HepG2 (cell line): Measurements from ENCODE around the gene MAPKAPK3. TPM values are rescaled to one million over a fixed set of nuclear protein-coding genes. Genes with fewer than 3 reads are reported as not detected.

Experiments used
- ATAC-seq: fragments of 200-7000 bp; cut with Tn5 transposase; 3 replicates; pipeline ENCODE4 v1.9.1; 2020; ENCODE audit warnings: mild to moderate bottlenecking, moderate library complexity
- BruUV-seq: library from RNA; stranded (reverse); fragments of 400-500 nt; replicated peaks from 2 replicates; lab custom pipeline; 2021; lab: Mats Ljungman, UMichigan
- CTCF ChIA-PET: fragments of 300-600 bp; formaldehyde crosslinking; extraction: SDS; loops from one replicate; lab custom pipeline; 2021; ENCODE audit warnings: low total read pairs, inconsistent platforms, low intra/inter-chr PET ratio; lab: Yijun Ruan, JAX
- POLR2A ChIA-PET: fragments of 350-600 bp; sonication (Branson Sonifier 250); formaldehyde crosslinking; loops from one replicate; lab custom pipeline; 2020; ENCODE audit warnings: antibody characterized with exemption, inconsistent platforms; lab: Yijun Ruan, JAX
- DNase-seq: peaks from one replicate; pipeline ENCODE4 v3.0.0-alpha.2; 2015; ENCODE audit warnings: low spot score
- FAIRE-seq: peaks from 3 replicates; lab custom pipeline; 2011; peaks lifted over from hg19 to GRCh38; lab: Jason Lieb, UNC
- H2AFZ ChIP-seq: one replicate; pipeline ENCODE4 v1.6.1; 2011; ENCODE audit warnings: low read length, inconsistent platforms
- H3K27ac ChIP-seq: fragments of 300-600 bp; 3 replicates; pipeline ENCODE4 v1.8.0; 2011; ENCODE audit warnings: mixed run types, mild to moderate bottlenecking, mixed read lengths, low read length, inconsistent platforms; ENCODE audit not compliant: insufficient read depth; ENCODE audit errors: extremely low read length
- H3K27me3 ChIP-seq, 2 experiments: fragments of 200-600 bp in 1 of 2; 2 replicates in 1 of 2; 3 replicates in 1 of 2; pipeline versions ENCODE4 v1.6.0 to v1.8.0; 2011; ENCODE audit warnings: low read length in 2 of 2, mild to moderate bottlenecking in 2 of 2, moderate library complexity in 2 of 2, inconsistent platforms in 1 of 2; ENCODE audit not compliant: insufficient read depth in 2 of 2, control insufficient read depth in 1 of 2
- H3K36me3 ChIP-seq, 2 experiments: fragments of 200-600 bp in 1 of 2; replicated peaks in 1 of 2; 2 replicates in 1 of 2; 3 replicates in 1 of 2; pipeline versions ENCODE4 v1.5.1 to v1.8.0; 2011; ENCODE audit warnings: low read length in 2 of 2, inconsistent platforms in 1 of 2; ENCODE audit not compliant: insufficient read depth in 2 of 2, control insufficient read depth in 1 of 2
- H3K4me1 ChIP-seq: 2 replicates; pipeline ENCODE4 v1.5.1; 2012; ENCODE audit warnings: low read length, inconsistent platforms; ENCODE audit not compliant: insufficient read depth
- H3K4me2 ChIP-seq: 2 replicates; pipeline ENCODE4 v1.6.0; 2011; ENCODE audit warnings: low read depth, low read length, inconsistent platforms
- H3K4me3 ChIP-seq, 3 experiments: fragments of 200-600 bp in 1 of 3; sonication (generic), shearing (Covaris generic) in 1 of 3; replicated peaks in 1 of 3; 2 replicates each; pipeline ENCODE4 v1.5.1; 2011 to 2016; ENCODE audit warnings: low read length in 3 of 3, inconsistent platforms in 2 of 3, low read depth in 2 of 3, mild to moderate bottlenecking in 2 of 3, control low read depth in 1 of 3, mixed read lengths in 1 of 3; ENCODE audit not compliant: insufficient read depth in 1 of 3
- H3K79me2 ChIP-seq: one replicate; pipeline ENCODE4 v1.6.1; 2011; ENCODE audit warnings: low read length, inconsistent platforms; ENCODE audit not compliant: insufficient read depth
- H3K9ac ChIP-seq: 2 replicates; pipeline ENCODE4 v1.6.0; 2011; ENCODE audit warnings: mild to moderate bottlenecking, low read depth, low read length, inconsistent platforms; ENCODE audit not compliant: insufficient read depth
- H3K9me3 ChIP-seq: 2 replicates; pipeline ENCODE4 v1.5.1; 2012; ENCODE audit warnings: mild to moderate bottlenecking, low read length
- H4K20me1 ChIP-seq: 2 replicates; pipeline ENCODE4 v1.6.0; 2011; ENCODE audit warnings: inconsistent platforms, mild to moderate bottlenecking, low read length, moderate library complexity; ENCODE audit not compliant: insufficient read depth
- ATM ChIP-seq: fragments of 450-650 bp; IDR thresholded peaks from 2 replicates; pipeline ENCODE4 v1.7.1; 2017; ENCODE audit warnings: mild to moderate bottlenecking, borderline replicate concordance
- DRAP1 ChIP-seq: IDR thresholded peaks from 2 replicates; pipeline ENCODE4 v1.6.1; 2016; ENCODE audit warnings: missing genetic modification reagents, missing compliant biosample characterization
- FOXP1 ChIP-seq, 2 experiments: fragments of 450-650 bp in 1 of 2; IDR thresholded peaks; 2 replicates each; pipeline ENCODE4 v1.6.1; 2017 to 2018; ENCODE audit warnings: antibody characterized with exemption in 1 of 2
- GZF1 ChIP-seq: sonication (generic); formaldehyde crosslinking; IDR thresholded peaks from 2 replicates; pipeline ENCODE4 v1.5.1; 2020; ENCODE audit warnings: mild to moderate bottlenecking, missing genetic modification reagents
- JDP2 ChIP-seq: sonication (generic); formaldehyde crosslinking; IDR thresholded peaks from 2 replicates; pipeline ENCODE4 v1.8.1; 2022; ENCODE audit warnings: missing genetic modification reagents, borderline replicate concordance
- KDM2A ChIP-seq: sonication (generic); formaldehyde crosslinking; IDR thresholded peaks from 2 replicates; pipeline ENCODE4 v1.4.0; 2020; ENCODE audit warnings: low read depth, missing genetic modification reagents, borderline replicate concordance
- SMAD9 ChIP-seq: sonication (generic); formaldehyde crosslinking; IDR thresholded peaks from 2 replicates; pipeline ENCODE4 v1.5.1; 2020; ENCODE audit warnings: mild to moderate bottlenecking, missing genetic modification reagents
- SOX6 ChIP-seq, 2 experiments: fragments of 450-650 bp in 1 of 2; sonication (generic) in 1 of 2; formaldehyde crosslinking in 1 of 2; IDR thresholded peaks; 2 replicates each; pipeline versions ENCODE4 v1.4.0 to v1.6.1; 2017 to 2020; ENCODE audit warnings: antibody characterized with exemption in 1 of 2, mild to moderate bottlenecking in 1 of 2, missing genetic modification reagents in 1 of 2
- ZBTB10 ChIP-seq: sonication (generic); formaldehyde crosslinking; IDR thresholded peaks from 2 replicates; pipeline ENCODE4 v1.4.0; 2020; ENCODE audit warnings: missing genetic modification reagents, borderline replicate concordance
- ZNF296 ChIP-seq: sonication (generic); formaldehyde crosslinking; conservative IDR thresholded peaks from 2 replicates; pipeline ENCODE4 v1.5.0; 2020; ENCODE audit warnings: mild to moderate bottlenecking, missing genetic modification reagents
- ZNF644 ChIP-seq: IDR thresholded peaks from 2 replicates; pipeline ENCODE4 v1.6.1; 2016; ENCODE audit warnings: low read depth
- WGBS: methylation state at CpG from one replicate; pipeline ENCODE4 v1.1.6; 2017; ENCODE audit warnings: low lambda C conversion rate; 5-methylcytosine and 5-hydroxymethylcytosine counted together
- in situ Hi-C: cut with HindIII; loops from 2 replicates; pipeline ENCODE4 v1.10.0; 2017; ENCODE audit warnings: low pct_unique_long_range_greater_than_20kb; ENCODE audit not compliant: extremely low pct_ligation_motif_present
- intact Hi-C: fragments of 100-400 bp; cut with micrococcal nuclease; formaldehyde crosslinking; loops from one replicate; pipeline ENCODE4 v1.10.0; 2022; ENCODE audit not compliant: unreplicated experiment
- polyA plus RNA-seq, 8 experiments: library from polyadenylated mRNA; depleted of rRNA in 3 of 8; stranded (reverse) in 7 of 8; unstranded in 1 of 8; fragments of >200 nt; fragmentation: Illumina TruSeq in 4 of 8; extraction: Trizol in 4 of 8; gene quantifications; 2 replicates each; pipeline versions ENCODE4 v1.2.1 to v1.2.3, GENCODE V29; 2011 to 2016; ENCODE audit warnings: low read depth in 4 of 8, missing spikeins in 1 of 8, mixed read lengths in 1 of 8; ENCODE audit not compliant: insufficient read depth in 1 of 8
- total RNA-seq, 5 experiments: library from RNA; depleted of rRNA; stranded (reverse); fragments of >200 nt; fragmentation: Illumina TruSeq; extraction: Trizol; gene quantifications; 2 replicates each; pipeline ENCODE4 v1.2.3, GENCODE V29; 2016; ENCODE audit warnings: low read depth in 1 of 5
- TF ChIP-seq, protein P1 (sequence below): sonication (generic); formaldehyde crosslinking; IDR thresholded peaks from 2 replicates; pipeline ENCODE4 v1.5.1; 2020; ENCODE audit warnings: mild to moderate bottlenecking, missing genetic modification reagents

Gene MAPKAPK3
- total and polyA plus RNA-seq, 2 of the 13 experiments (the other 11 are each of a cell fraction or from before 2014, with no cell fraction given): 39.9 to 41.2 TPM

DNA sequence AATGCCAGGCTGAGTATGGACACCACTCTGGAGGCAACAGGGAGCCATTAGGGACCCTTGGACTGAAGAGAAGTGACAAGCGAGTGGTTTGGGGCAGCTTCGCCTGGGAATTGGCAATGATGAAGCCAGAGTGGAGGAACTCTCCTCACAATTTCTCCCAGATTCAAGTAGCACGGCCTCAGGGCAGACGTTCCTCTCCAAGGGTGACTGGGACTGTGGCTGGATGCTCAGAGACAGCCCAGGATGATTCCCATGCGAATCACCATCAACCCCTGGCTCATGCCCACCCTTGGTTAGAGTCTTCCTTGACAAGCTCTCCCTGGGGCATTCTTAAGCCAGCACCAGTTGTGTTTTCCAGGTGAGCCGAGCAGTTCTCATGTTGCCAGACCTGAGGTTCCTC is 41.5 kb downstream of the MAPKAPK3 start:
- DNase-seq (no peak), FAIRE-seq (no peak), ATAC-seq (no peak)
- Histone ChIP-seq H3K9ac (no peak overlapping the region), H3K9me3 (no peaks in the 10 kb centered on the region), H3K4me2 (no peak overlapping the region), H3K79me2 (no peaks in the 10 kb centered on the region), H2AFZ (no peak overlapping the region)
- POLR2A ChIA-PET: no interaction called here
- no TSS peak for BruUV-seq
- 0% methylated on average over 2 of the region's 6 CpGs for WGBS
- no peak for TF ChIP-seq ZNF644 (CRISPR knock-in tag)
- TF ChIP-seq, all 625 proteins: peak for 0
- Histone ChIP-seq H3K27me3 (peaks cover 0 to 34% of the 10 kb centered on the region in 2 experiments; a peak in 3 of 5 replicates), H4K20me1 (no peaks in the 10 kb centered on the region), H3K4me3 (no peak overlapping the region), H3K27ac (no peak overlapping the region), H3K36me3 (no peaks in the 10 kb centered on the region), H3K4me1 (peaks cover 6% of the 10 kb centered on the region; the same call in 1 of the 2 replicates)
- in situ Hi-C loops: no loop called here
- intact Hi-C loops: no loop called here
- CTCF ChIA-PET: no interaction called here

DNA sequence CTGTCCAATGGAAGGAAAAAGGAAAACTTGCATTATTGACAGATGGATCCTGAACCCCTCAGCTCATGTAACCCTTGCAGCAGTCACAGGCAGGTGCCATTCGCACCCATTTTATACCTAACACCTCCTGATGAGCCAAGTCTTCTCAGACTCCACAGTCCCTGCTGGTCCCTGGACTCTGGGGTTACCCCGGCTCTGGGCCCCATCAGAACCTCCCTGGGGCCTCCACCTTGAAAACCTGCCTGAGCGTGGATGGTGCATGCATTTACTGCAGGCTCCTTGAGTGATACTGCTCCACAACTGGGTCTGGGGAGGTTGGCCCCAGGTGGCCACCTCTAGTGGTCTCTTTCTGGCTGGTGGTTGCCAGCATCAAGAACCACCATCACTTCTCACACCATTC is 41.9 kb downstream of the MAPKAPK3 start:
- in situ Hi-C loops (no loop called here), intact Hi-C loops (no loop called here)
- CTCF ChIA-PET: no interaction called here
- Histone ChIP-seq H3K9me3 (no peaks in the 10 kb centered on the region), H2AFZ (no peak overlapping the region), H3K27me3 (peaks cover 0 to 34% of the 10 kb centered on the region in 2 experiments; a peak in 3 of 5 replicates), H3K27ac (no peak overlapping the region), H3K4me2 (no peak overlapping the region), H3K4me3 (no peak overlapping the region), H3K36me3 (no peaks in the 10 kb centered on the region), H3K9ac (no peak overlapping the region), H3K4me1 (peaks cover 8% of the 10 kb centered on the region; the same call in 1 of the 2 replicates), H4K20me1 (no peaks in the 10 kb centered on the region), H3K79me2 (no peaks in the 10 kb centered on the region)
- 15% methylated on average over 3 of the region's 3 CpGs for WGBS
- FAIRE-seq (no peak), DNase-seq (no peak), ATAC-seq (no peak)
- POLR2A ChIA-PET: no interaction called here
- TF ChIP-seq DRAP1 (CRISPR knock-in tag) (no peak), KDM2A (CRISPR knock-in tag) (no peak), FOXP1 (IDR thresholded peaks at IDR 0.05) (no peak), FOXP1 (CRISPR knock-in tag; IDR thresholded peaks at IDR 0.05) (no peak), GZF1 (CRISPR knock-in tag) (no peak), SOX6 (IDR thresholded peaks at IDR 0.05) (no peak), SOX6 (CRISPR knock-in tag; IDR thresholded peaks at IDR 0.05) (no peak), JDP2 (CRISPR knock-in tag) (no peak), ATM (no peak), ZNF296 (CRISPR knock-in tag) (no peak), ZBTB10 (CRISPR knock-in tag) (no peak), SMAD9 (no peak)
- TF ChIP-seq, protein P1, sequence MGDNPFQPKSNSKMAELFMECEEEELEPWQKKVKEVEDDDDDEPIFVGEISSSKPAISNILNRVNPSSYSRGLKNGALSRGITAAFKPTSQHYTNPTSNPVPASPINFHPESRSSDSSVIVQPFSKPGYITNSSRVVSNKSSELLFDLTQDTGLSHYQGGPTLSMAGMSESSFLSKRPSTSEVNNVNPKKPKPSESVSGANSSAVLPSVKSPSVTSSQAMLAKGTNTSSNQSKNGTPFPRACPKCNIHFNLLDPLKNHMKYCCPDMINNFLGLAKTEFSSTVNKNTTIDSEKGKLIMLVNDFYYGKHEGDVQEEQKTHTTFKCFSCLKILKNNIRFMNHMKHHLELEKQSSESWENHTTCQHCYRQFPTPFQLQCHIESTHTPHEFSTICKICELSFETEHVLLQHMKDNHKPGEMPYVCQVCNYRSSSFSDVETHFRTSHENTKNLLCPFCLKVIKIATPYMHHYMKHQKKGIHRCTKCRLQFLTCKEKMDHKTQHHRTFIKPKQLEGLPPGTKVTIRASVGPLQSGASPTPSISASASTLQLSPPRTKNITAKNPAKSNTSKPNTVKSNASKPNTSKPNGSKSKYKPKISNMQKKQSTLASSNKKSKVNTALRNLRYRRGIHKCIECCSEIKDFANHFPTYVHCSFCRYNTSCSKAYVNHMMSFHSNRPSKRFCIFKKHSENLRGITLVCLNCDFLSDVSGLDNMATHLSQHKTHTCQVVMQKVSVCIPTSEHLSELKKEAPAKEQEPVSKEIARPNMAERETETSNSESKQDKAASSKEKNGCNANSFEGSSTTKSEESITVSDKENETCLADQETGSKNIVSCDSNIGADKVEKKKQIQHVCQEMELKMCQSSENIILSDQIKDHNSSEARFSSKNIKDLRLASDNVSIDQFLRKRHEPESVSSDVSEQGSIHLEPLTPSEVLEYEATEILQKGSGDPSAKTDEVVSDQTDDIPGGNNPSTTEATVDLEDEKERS: no peak
- BruUV-seq: no TSS peak
